Neural cell (in vitro differentiated cells): ENCODE data around the gene ZDHHC14.

Experiments
- EP300 ChIP-seq: fragments of 450-650 bp; conservative IDR thresholded peaks from 2 replicates; pipeline ENCODE4 v1.6.1; 2014; ENCODE audit warnings: antibody characterized with exemption, mild to moderate bottlenecking, moderate library complexity; ENCODE audit not compliant: poor library complexity, severe bottlenecking
- EZH2 ChIP-seq: fragments of 200-600, 300-800 bp; shearing (Covaris generic), sonication (generic); IDR thresholded peaks from 2 replicates; pipeline ENCODE4 v1.6.1; 2014; ENCODE audit warnings: antibody characterized with exemption, low read length, borderline replicate concordance, mild to moderate bottlenecking; ENCODE audit not compliant: insufficient read depth, poor library complexity, severe bottlenecking
- MXI1 ChIP-seq: fragments of 450-650 bp; conservative IDR thresholded peaks from 2 replicates; pipeline ENCODE4 v1.6.1; 2014; ENCODE audit warnings: antibody characterized with exemption, mild to moderate bottlenecking; ENCODE audit not compliant: poor library complexity, severe bottlenecking
- POLR2AphosphoS5 ChIP-seq: IDR thresholded peaks from 2 replicates; pipeline ENCODE4 v1.6.1; 2012
- RAD21 ChIP-seq: fragments of 450-650 bp; conservative IDR thresholded peaks from 2 replicates; pipeline ENCODE4 v1.6.1; 2014; ENCODE audit warnings: antibody characterized with exemption, mild to moderate bottlenecking, moderate library complexity
- REST ChIP-seq: IDR thresholded peaks from 2 replicates; pipeline ENCODE4 v1.6.1; 2012; ENCODE audit warnings: borderline replicate concordance
- SMC3 ChIP-seq: fragments of 450-650 bp; conservative IDR thresholded peaks from 2 replicates; pipeline ENCODE4 v1.6.1; 2014; ENCODE audit warnings: antibody characterized with exemption, mild to moderate bottlenecking, moderate library complexity; ENCODE audit not compliant: poor library complexity
- TAF1 ChIP-seq: IDR thresholded peaks from 2 replicates; pipeline ENCODE4 v1.6.1; 2012; ENCODE audit warnings: low read depth
- TF ChIP-seq, protein P1 (sequence below): fragments of 450-650 bp; IDR thresholded peaks from 2 replicates; pipeline ENCODE4 v1.5.1; 2014; ENCODE audit warnings: antibody characterized with exemption, mild to moderate bottlenecking, moderate library complexity; ENCODE audit not compliant: poor library complexity, severe bottlenecking

DNA sequence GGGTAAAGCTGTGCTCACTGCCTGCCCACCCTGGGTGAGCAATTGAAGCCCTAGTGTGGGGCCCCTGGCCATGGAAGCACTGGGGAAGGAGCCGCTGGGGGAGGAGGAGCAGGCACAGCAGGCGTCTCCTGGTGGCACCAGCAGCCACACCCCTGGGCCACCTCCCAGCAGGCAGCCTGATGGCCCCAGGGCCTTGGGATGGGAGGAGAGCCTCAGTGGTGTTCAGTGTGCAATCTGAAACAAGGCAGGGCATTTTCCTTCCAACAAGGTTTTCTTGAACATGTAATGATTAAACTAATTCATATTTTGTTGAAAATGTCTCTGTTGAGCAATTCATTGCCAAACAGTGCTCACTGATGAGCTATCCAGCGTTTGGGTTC lies 151.0 kb downstream of the ZDHHC14 start:
- TF ChIP-seq RAD21 = no peak
- TF ChIP-seq TAF1 = no peak
- TF ChIP-seq, protein P1, sequence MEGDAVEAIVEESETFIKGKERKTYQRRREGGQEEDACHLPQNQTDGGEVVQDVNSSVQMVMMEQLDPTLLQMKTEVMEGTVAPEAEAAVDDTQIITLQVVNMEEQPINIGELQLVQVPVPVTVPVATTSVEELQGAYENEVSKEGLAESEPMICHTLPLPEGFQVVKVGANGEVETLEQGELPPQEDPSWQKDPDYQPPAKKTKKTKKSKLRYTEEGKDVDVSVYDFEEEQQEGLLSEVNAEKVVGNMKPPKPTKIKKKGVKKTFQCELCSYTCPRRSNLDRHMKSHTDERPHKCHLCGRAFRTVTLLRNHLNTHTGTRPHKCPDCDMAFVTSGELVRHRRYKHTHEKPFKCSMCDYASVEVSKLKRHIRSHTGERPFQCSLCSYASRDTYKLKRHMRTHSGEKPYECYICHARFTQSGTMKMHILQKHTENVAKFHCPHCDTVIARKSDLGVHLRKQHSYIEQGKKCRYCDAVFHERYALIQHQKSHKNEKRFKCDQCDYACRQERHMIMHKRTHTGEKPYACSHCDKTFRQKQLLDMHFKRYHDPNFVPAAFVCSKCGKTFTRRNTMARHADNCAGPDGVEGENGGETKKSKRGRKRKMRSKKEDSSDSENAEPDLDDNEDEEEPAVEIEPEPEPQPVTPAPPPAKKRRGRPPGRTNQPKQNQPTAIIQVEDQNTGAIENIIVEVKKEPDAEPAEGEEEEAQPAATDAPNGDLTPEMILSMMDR = no peak
- TF ChIP-seq POLR2AphosphoS5 = no peak
- TF ChIP-seq REST = no peak
- TF ChIP-seq EP300 = no peak
- TF ChIP-seq EZH2 = no peak
- no peak for TF ChIP-seq MXI1
- TF ChIP-seq SMC3 = no peak
